AG09319 (cell line): ENCODE measurements around the gene PANK3.
"Not testable (repeated sequence)": the region's sequence is repeated elsewhere in the genome, so short reads cannot be mapped to it uniquely, and the experiment has no call there.

ENCODE experiments used
- DNase-seq: peaks from one replicate; pipeline ENCODE4 v3.0.0-alpha.2; 2010; ENCODE audit warnings: low read depth; ENCODE audit errors: extremely low read depth
- TF ChIP-seq, protein P1 (sequence below): IDR thresholded peaks from 2 replicates; pipeline ENCODE4 v1.5.1; 2011; ENCODE audit warnings: low read depth, mild to moderate bottlenecking, inconsistent platforms, low read length, moderate library complexity

Gene PANK3

DNA sequence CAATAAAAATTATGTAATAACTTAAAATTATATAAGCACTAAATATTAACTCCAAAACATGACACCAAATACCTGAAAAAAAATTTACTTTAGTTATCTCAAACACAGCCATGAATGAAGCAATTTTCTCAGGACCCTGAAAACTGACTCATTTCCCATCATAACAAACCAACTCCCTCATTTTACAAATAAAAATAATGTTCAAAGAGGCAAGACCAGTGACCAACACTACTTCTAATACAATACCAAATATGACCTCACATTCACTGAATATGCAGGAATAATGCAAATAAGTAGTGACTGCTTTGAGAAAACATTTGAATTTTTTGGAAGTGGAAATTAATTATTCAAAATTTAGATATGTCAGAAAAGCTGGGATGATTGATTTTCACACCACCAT lies 28.5 kb downstream of the PANK3 start:
- TF ChIP-seq, protein P1, sequence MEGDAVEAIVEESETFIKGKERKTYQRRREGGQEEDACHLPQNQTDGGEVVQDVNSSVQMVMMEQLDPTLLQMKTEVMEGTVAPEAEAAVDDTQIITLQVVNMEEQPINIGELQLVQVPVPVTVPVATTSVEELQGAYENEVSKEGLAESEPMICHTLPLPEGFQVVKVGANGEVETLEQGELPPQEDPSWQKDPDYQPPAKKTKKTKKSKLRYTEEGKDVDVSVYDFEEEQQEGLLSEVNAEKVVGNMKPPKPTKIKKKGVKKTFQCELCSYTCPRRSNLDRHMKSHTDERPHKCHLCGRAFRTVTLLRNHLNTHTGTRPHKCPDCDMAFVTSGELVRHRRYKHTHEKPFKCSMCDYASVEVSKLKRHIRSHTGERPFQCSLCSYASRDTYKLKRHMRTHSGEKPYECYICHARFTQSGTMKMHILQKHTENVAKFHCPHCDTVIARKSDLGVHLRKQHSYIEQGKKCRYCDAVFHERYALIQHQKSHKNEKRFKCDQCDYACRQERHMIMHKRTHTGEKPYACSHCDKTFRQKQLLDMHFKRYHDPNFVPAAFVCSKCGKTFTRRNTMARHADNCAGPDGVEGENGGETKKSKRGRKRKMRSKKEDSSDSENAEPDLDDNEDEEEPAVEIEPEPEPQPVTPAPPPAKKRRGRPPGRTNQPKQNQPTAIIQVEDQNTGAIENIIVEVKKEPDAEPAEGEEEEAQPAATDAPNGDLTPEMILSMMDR: no peak
- no peak for DNase-seq

DNA sequence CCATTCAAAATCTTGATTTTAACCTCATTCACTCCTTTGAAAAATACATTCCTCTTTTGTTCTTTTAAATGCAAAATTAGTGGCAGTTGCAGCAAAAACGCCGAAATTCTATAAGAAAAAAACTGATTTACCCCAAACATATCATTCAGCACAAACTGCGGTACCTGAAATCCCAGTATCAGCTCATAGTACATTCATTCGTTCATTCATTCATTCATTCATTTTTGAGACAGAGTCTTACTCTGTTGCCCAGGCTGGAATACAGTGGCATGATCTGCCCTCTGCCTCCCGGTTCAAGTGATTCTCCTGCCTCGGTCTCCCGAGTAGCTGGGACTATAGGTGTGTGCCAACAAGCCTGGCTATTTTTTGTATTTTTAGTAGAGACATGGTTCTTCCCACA lies 29.6 kb downstream of the PANK3 start:
- no peak for DNase-seq
- TF ChIP-seq, protein P1: no peak

DNA sequence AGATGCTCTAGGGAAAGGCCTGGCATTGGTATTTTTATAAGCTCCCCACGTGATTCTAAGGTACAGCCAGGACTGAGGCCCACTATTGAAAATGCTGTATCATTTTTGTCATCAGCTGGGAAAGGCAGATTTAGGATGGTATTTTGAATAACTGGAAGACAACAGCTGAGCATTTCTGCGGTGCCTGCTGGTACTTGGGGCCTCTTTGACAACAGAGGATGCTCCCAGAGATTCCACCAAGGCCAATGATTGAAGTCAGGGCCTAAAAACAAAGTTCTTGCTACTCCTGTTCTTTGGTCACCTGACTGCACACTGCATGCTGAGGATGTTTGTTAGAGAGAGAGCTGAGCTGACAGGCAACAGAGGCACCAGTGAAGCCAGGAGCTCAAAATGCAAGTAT lies 42.0 kb downstream of the PANK3 start:
- no peak for DNase-seq
- TF ChIP-seq, protein P1: no peak

- DNase-seq: not testable (repeated sequence)
Observed at GRCh38 chr5:168534351-168534750, 44.8 kb downstream of the PANK3 start.

DNA sequence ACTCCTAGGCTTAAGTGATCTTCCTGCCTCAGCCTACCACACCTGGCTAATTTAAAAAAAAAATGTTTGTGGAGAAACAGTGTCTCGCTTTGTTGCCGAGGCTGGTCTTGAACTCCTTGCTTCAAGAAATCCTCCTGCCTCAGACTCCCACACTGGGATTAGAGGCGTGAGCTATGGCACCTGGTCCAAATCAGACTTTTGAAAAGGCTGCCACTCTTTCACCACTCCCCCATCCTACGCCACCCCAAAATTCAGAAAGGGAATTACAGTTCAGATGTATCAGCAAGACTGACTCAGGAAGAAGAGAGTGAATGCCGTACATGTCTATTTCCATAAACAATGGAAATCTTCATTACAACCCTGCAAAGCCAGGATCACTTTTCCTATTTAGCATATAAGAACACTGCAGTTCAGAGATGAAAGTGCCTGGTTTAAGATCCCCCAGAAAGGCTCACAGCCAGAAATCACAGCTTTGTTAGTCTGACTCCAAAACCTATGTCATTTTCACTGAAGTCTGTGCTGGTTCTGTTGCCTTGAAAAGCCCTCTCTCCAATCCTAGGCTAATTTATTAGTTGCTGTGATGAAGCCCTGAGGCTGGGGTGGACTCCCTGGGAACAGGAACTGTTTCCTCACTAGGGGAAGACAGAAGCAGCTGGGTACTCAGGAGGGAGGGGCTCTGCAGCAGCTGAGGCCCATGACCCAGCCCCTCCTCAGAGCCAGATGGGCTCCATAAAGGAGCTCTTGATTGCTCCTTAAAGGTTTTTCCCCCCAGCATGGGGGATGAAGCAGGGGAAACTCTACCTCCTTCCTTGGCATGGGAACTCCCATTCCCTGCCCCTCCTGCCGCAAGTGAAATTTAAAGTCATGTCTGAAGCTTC lies 46.9 kb downstream of the PANK3 start:
- DNase-seq: no peak
- TF ChIP-seq, protein P1: no peak

GRCh38 chr5:168531191-168531590 lies 48.0 kb downstream of the PANK3 start:
- TF ChIP-seq, protein P1: no peak
- no peak for DNase-seq

- DNase-seq: no peak
- TF ChIP-seq, protein P1: no peak
Observed at GRCh38 chr5:168530621-168531150, 48.5 kb downstream of the PANK3 start.
